BLaER1 (cell line): ENCODE results near the gene ST14.

ENCODE experiments used
- H3K27ac ChIP-seq: shearing (Covaris generic); formaldehyde crosslinking; 2 replicates; pipeline ENCODE4 v1.8.1; 2022
- H3K27me3 ChIP-seq: shearing (Covaris generic); formaldehyde crosslinking; 2 replicates; pipeline ENCODE4 v1.8.1; 2022
- H3K36me3 ChIP-seq: shearing (Covaris generic); formaldehyde crosslinking; 2 replicates; pipeline ENCODE4 v1.8.1; 2022
- H3K4me1 ChIP-seq: shearing (Covaris generic); formaldehyde crosslinking; 2 replicates; pipeline ENCODE4 v1.8.1; 2022
- H3K4me2 ChIP-seq: shearing (Covaris generic); formaldehyde crosslinking; 2 replicates; pipeline ENCODE4 v1.8.1; 2022
- H3K4me3 ChIP-seq: shearing (Covaris generic); formaldehyde crosslinking; 2 replicates; pipeline ENCODE4 v1.8.1; 2022
- H3K9ac ChIP-seq: shearing (Covaris generic); formaldehyde crosslinking; 2 replicates; pipeline ENCODE4 v1.8.1; 2022
- H3K9me3 ChIP-seq: shearing (Covaris generic); formaldehyde crosslinking; 2 replicates; pipeline ENCODE4 v1.8.1; 2022
- H4K20me1 ChIP-seq: shearing (Covaris generic); formaldehyde crosslinking; 2 replicates; pipeline ENCODE4 v1.8.1; 2022
- Cebpa-rat ChIP-seq: shearing (Covaris generic); IDR thresholded peaks from 2 replicates; pipeline ENCODE4 v1.8.1; 2022

Gene ST14

GRCh38 chr11:130194241-130195023 lies 34.9 kb downstream of the ST14 start:
- H3K9ac ChIP-seq, result no peak overlapping the region

DNA sequence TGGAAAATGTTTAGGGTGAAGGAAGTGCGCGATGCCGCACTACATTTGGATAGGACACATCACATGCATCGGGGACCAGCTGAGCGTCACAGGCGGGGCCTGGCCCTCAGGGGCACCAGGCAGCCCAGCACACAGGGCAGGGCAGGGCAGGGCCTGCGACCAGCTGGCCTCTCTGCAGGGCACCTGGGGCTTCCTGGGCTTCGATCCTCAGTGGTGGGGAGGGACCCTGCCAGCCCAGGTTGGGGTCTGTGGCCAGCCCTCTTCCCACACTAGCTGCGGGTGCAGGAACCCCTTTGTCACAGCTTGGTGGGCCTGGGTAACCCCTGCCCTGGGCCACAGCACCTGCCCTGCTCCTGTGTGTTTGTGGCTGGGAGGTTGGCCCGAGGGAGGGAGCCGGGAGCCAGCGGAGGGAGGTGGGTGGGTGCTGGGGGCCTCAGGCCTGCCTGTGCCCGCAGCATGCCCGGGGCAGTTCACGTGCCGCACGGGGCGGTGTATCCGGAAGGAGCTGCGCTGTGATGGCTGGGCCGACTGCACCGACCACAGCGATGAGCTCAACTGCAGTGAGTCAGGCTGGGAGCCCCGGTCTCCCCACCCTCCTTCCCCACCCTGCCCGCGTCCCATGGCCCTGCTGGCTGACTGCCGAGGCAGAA lies 37.9 kb downstream of the ST14 start:
- no peak overlapping the region for H3K4me2 ChIP-seq
- H4K20me1 ChIP-seq, result no peaks in the 10 kb centered on the region
- no peaks in the 10 kb centered on the region for H3K36me3 ChIP-seq
- no peaks in the 10 kb centered on the region for H3K27me3 ChIP-seq
- H3K4me1 ChIP-seq, result peaks cover 7% of the 10 kb centered on the region; the same call in 1 of the 2 replicates
- H3K9me3 ChIP-seq, result no peaks in the 10 kb centered on the region
- H3K9ac ChIP-seq, result no peak overlapping the region
- H3K4me3 ChIP-seq, result no peak overlapping the region
- no peak overlapping the region for H3K27ac ChIP-seq
- no peak for TF ChIP-seq Cebpa-rat

More at GRCh38 chr11:130194241-130195023, 34.9 kb downstream of the ST14 start:
- TF ChIP-seq Cebpa-rat, result no peak
- no peaks in the 10 kb centered on the region for H3K9me3 ChIP-seq
- H3K4me3 ChIP-seq, result no peak overlapping the region
- H3K27me3 ChIP-seq, result no peaks in the 10 kb centered on the region
- H3K36me3 ChIP-seq, result no peaks in the 10 kb centered on the region
- no peaks in the 10 kb centered on the region for H4K20me1 ChIP-seq
- no peak overlapping the region for H3K4me2 ChIP-seq
- H3K4me1 ChIP-seq, result peaks cover under 1% of the 10 kb centered on the region; the same call in 1 of the 2 replicates
- H3K27ac ChIP-seq, result no peak overlapping the region

GRCh38 chr11:130198292-130198691 lies 38.7 kb downstream of the ST14 start:
- no peak for TF ChIP-seq Cebpa-rat
- no peaks in the 10 kb centered on the region for H3K9me3 ChIP-seq

DNA sequence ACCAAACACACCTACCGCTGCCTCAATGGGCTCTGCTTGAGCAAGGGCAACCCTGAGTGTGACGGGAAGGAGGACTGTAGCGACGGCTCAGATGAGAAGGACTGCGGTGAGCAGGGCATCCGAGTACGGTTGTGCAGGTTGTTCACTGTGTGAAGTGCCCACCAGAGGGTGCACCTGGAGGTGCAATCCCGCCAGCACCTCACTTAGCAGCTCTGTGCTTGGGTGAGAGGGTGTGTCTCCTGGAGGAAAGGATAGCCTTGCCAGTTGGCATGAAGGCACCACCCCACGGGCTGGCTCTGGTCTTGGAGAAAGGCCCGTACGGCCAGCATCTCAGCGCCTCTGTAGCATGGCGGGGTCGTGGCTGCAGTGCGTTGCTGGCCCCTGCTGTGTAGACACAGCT lies 39.4 kb downstream of the ST14 start:
- Histone ChIP-seq H3K36me3 (no peaks in the 10 kb centered on the region), H3K4me2 (no peak overlapping the region), H3K27me3 (no peaks in the 10 kb centered on the region; the same call in 1 of the 2 replicates), H3K9me3 (no peaks in the 10 kb centered on the region), H3K4me1 (peaks cover 9% of the 10 kb centered on the region; the same call in 1 of the 2 replicates), H3K4me3 (no peak overlapping the region), H3K27ac (no peak overlapping the region), H3K9ac (no peak overlapping the region), H4K20me1 (no peaks in the 10 kb centered on the region)
- TF ChIP-seq Cebpa-rat, result no peak

More at GRCh38 chr11:130198292-130198691, 38.7 kb downstream of the ST14 start:
- no peak overlapping the region for H3K9ac ChIP-seq
- H3K4me2 ChIP-seq, result no peak overlapping the region
- H3K4me1 ChIP-seq, result peaks cover 9% of the 10 kb centered on the region; the same call in 1 of the 2 replicates
- no peak overlapping the region for H3K4me3 ChIP-seq
- no peaks in the 10 kb centered on the region for H3K36me3 ChIP-seq
- no peaks in the 10 kb centered on the region for H3K27me3 ChIP-seq
- no peak overlapping the region for H3K27ac ChIP-seq
- H4K20me1 ChIP-seq, result no peaks in the 10 kb centered on the region

- no peak for TF ChIP-seq Cebpa-rat
- no peak overlapping the region for H3K9ac ChIP-seq
- no peak overlapping the region for H3K4me3 ChIP-seq
- no peaks in the 10 kb centered on the region; the same call in 1 of the 2 replicates for H3K27me3 ChIP-seq
- H3K4me2 ChIP-seq, result no peak overlapping the region
- H3K27ac ChIP-seq, result no peak overlapping the region
- H3K9me3 ChIP-seq, result no peaks in the 10 kb centered on the region
- H4K20me1 ChIP-seq, result no peaks in the 10 kb centered on the region
- no peaks in the 10 kb centered on the region for H3K36me3 ChIP-seq
- peaks cover 9% of the 10 kb centered on the region; the same call in 1 of the 2 replicates for H3K4me1 ChIP-seq
Measured at GRCh38 chr11:130199792-130200191, 40.2 kb downstream of the ST14 start.

DNA sequence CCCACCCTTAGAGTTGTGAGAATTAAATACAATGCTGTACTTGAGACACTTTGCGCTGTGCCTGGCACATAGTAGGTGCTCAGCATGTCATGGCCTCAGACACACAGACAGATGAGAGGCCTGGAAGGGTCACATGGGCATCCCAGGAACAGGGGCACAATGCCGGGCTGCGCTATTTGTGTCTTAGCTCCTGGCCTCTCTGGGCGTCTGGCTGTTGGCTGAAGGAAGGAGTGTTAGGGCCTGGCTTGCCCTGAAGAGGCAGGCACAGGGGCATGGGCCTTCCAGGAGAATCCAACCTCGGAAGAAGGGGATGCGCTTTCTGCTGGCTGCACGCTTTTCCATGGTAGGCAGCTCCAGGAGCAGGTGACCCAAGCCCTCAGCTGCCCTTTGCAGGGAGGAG lies 41.4 kb downstream of the ST14 start:
- Histone ChIP-seq H3K36me3 (no peaks in the 10 kb centered on the region), H3K9me3 (no peaks in the 10 kb centered on the region), H3K4me2 (no peak overlapping the region), H3K9ac (no peak overlapping the region), H3K4me1 (peaks cover 9% of the 10 kb centered on the region; the same call in 1 of the 2 replicates), H3K27me3 (no peaks in the 10 kb centered on the region; the same call in 1 of the 2 replicates), H3K27ac (no peak overlapping the region), H3K4me3 (no peak overlapping the region), H4K20me1 (no peaks in the 10 kb centered on the region)
- TF ChIP-seq Cebpa-rat, result no peak

- Histone ChIP-seq H3K4me2 (no peak overlapping the region), H3K27ac (no peak overlapping the region), H3K27me3 (no peaks in the 10 kb centered on the region; the same call in 1 of the 2 replicates), H3K9ac (no peak overlapping the region), H3K4me3 (no peak overlapping the region), H4K20me1 (no peaks in the 10 kb centered on the region), H3K36me3 (no peaks in the 10 kb centered on the region), H3K4me1 (peaks cover 9% of the 10 kb centered on the region; the same call in 1 of the 2 replicates), H3K9me3 (no peaks in the 10 kb centered on the region)
- no peak for TF ChIP-seq Cebpa-rat
Measured at GRCh38 chr11:130202009-130202817, 42.6 kb downstream of the ST14 start.

GRCh38 chr11:130202818-130203689 lies 43.5 kb downstream of the ST14 start:
- no peak overlapping the region for H3K27ac ChIP-seq
- no peaks in the 10 kb centered on the region for H3K36me3 ChIP-seq
- TF ChIP-seq Cebpa-rat, result no peak
- H3K4me2 ChIP-seq, result no peak overlapping the region
- no peak overlapping the region for H3K9ac ChIP-seq
- no peak overlapping the region for H3K4me3 ChIP-seq
- H3K9me3 ChIP-seq, result no peaks in the 10 kb centered on the region
- H4K20me1 ChIP-seq, result no peaks in the 10 kb centered on the region
- no peaks in the 10 kb centered on the region; the same call in 1 of the 2 replicates for H3K27me3 ChIP-seq
- H3K4me1 ChIP-seq, result peaks cover 9% of the 10 kb centered on the region; the same call in 1 of the 2 replicates
